Nephron progenitor cell (in vitro differentiated cells): Measurements from ENCODE around the gene PTPRJ.

Source experiments
- DNase-seq: peaks from one replicate; pipeline ENCODE4 v3.0.0; 2021
- H3K27ac Mint-ChIP-seq: 2 replicates; pipeline ENCODE4 v1.8.0; 2021; ENCODE audit warnings: mild to moderate bottlenecking, moderate library complexity, mixed read lengths
- H3K27me3 Mint-ChIP-seq: 2 replicates; pipeline ENCODE4 v1.8.0; 2021; ENCODE audit warnings: mild to moderate bottlenecking, low read depth, mixed read lengths; ENCODE audit not compliant: poor library complexity
- H3K36me3 Mint-ChIP-seq: 2 replicates; pipeline ENCODE4 v1.8.0; 2021; ENCODE audit warnings: low read depth, mixed read lengths
- H3K4me1 Mint-ChIP-seq: 2 replicates; pipeline ENCODE4 v1.8.0; 2021; ENCODE audit warnings: mixed read lengths
- H3K4me3 Mint-ChIP-seq: 2 replicates; pipeline ENCODE4 v1.8.0; 2021; ENCODE audit warnings: mild to moderate bottlenecking, moderate library complexity, mixed read lengths
- H3K9me3 Mint-ChIP-seq: 2 replicates; pipeline ENCODE4 v1.8.0; 2021; ENCODE audit warnings: mild to moderate bottlenecking, moderate library complexity, mixed read lengths
- CTCF ChIP-seq: fragments of 200-600 bp; sonication (generic); IDR thresholded peaks from 2 replicates; pipeline ENCODE4 v1.5.0; 2021; ENCODE audit warnings: antibody characterized with exemption

Gene PTPRJ

GRCh38 chr11:48079596-48079995 lies 99.2 kb downstream of the PTPRJ start:
- Mint-ChIP-seq H3K4me3 (peak overlapping the region; percentile 29), H3K27ac (peak overlapping the region; percentile 95), H3K4me1 (peaks cover 34% of the 10 kb centered on the region), H3K36me3 (peaks cover 12% of the 10 kb centered on the region), H3K27me3 (peaks cover 6% of the 10 kb centered on the region), H3K9me3 (peaks cover 4% of the 10 kb centered on the region)
- no peak for TF ChIP-seq CTCF
- no peak for DNase-seq

GRCh38 chr11:48080301-48080861 lies 100.0 kb downstream of the PTPRJ start:
- peaks cover 12% of the 10 kb centered on the region for H3K36me3 Mint-ChIP-seq
- H3K4me3 Mint-ChIP-seq, result no peak overlapping the region
- H3K27ac Mint-ChIP-seq, result peak overlapping the region; percentile 83
- peaks cover 34% of the 10 kb centered on the region for H3K4me1 Mint-ChIP-seq
- peaks cover 6% of the 10 kb centered on the region for H3K27me3 Mint-ChIP-seq
- DNase-seq, result no peak
- peaks cover 4% of the 10 kb centered on the region for H3K9me3 Mint-ChIP-seq
- TF ChIP-seq CTCF, result no peak

- DNase-seq, result no peak
- no peak overlapping the region for H3K4me3 Mint-ChIP-seq
- peaks cover 6% of the 10 kb centered on the region for H3K27me3 Mint-ChIP-seq
- peaks cover 4% of the 10 kb centered on the region for H3K9me3 Mint-ChIP-seq
- H3K27ac Mint-ChIP-seq, result no peak overlapping the region
- peaks cover 43% of the 10 kb centered on the region for H3K4me1 Mint-ChIP-seq
- peaks cover 12% of the 10 kb centered on the region for H3K36me3 Mint-ChIP-seq
- TF ChIP-seq CTCF, result no peak
Measured at GRCh38 chr11:48081151-48082010, 101.0 kb downstream of the PTPRJ start.

GRCh38 chr11:48082771-48083170 lies 102.4 kb downstream of the PTPRJ start:
- H3K9me3 Mint-ChIP-seq, result peaks cover 4% of the 10 kb centered on the region
- peaks cover 43% of the 10 kb centered on the region for H3K4me1 Mint-ChIP-seq
- H3K27ac Mint-ChIP-seq, result no peak overlapping the region
- peaks cover 6% of the 10 kb centered on the region for H3K27me3 Mint-ChIP-seq
- DNase-seq, result no peak
- TF ChIP-seq CTCF, result no peak
- H3K4me3 Mint-ChIP-seq, result no peak overlapping the region
- H3K36me3 Mint-ChIP-seq, result peaks cover 9% of the 10 kb centered on the region

- peaks cover 3% of the 10 kb centered on the region for H3K27me3 Mint-ChIP-seq
- no peak for TF ChIP-seq CTCF
- peaks cover 42% of the 10 kb centered on the region for H3K4me1 Mint-ChIP-seq
- no peak overlapping the region for H3K4me3 Mint-ChIP-seq
- no peak overlapping the region for H3K27ac Mint-ChIP-seq
- H3K36me3 Mint-ChIP-seq, result peaks cover 9% of the 10 kb centered on the region
- H3K9me3 Mint-ChIP-seq, result peaks cover 4% of the 10 kb centered on the region
- no peak for DNase-seq
Measured at GRCh38 chr11:48083421-48083820, 103.1 kb downstream of the PTPRJ start.
